ENCODE data around the gene RGS21.

Gene RGS21

DNA sequence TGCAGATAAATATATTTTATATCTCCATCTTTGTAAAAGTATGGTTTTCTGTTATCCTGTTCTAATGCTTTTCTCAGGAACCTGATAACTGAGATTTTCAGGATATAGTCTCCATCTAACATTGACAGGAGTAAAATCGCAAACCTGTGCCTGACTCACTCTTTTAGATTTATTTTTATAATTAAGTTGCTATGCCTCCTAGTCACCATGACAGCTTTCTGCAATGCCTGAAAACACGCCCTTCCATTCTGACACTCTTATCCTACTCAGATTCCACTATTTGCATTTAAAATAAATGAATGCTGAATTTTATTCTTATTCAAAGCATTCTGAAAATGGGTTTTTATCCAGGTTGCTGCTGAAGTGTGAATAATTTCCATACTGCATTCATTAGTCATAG, 62.8 kb downstream of the RGS21 start:
- DNase-seq: no peak

DNA sequence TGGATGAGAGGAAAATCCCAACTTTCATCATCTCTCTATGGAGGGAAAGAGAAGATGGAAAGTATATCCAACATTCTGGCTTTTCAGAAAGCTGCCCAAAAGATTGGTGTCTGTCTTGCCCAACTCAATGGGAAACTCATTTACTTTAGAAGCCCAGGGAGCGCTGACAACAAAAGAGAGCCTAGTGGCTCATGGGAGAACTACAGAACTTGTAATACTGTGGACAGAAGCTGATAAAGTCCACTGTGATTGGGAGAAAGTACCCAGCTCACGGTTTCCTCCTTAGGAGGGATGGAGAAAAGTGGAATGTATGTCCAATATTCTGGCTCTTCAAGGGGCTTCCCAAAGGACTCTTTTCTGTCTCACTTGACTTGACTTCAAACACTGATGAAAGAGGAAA, 66.0 kb downstream of the RGS21 start:
- DNase-seq: no peak

DNA sequence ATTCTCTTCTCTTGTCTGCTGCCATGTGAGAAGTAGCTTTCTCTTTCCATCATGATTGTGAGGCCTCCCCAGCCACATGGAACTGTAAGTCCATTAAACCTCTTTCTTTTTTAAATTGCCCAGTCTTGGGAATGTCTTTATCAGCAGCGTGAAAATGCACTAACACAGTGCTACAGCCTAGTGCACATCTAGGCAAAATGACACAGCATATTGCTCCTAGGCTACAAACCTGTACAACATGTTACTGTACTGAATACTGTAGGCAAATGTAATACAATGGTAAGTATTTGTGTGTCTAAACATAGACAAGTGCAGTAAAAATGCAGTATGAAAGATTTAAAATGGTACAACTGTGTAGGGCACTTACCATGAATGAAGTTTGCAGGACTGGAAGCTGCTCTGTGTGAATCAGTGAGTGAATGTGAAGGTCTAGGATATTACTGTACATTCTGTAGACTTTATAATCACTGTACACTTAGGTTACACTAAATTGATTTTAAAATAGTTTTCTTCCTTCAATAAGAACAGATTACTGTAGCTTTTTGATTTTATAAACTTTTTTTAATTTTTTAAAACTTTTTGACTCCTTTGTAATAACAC, 69.4 kb downstream of the RGS21 start:
- DNase-seq: no peak

DNA sequence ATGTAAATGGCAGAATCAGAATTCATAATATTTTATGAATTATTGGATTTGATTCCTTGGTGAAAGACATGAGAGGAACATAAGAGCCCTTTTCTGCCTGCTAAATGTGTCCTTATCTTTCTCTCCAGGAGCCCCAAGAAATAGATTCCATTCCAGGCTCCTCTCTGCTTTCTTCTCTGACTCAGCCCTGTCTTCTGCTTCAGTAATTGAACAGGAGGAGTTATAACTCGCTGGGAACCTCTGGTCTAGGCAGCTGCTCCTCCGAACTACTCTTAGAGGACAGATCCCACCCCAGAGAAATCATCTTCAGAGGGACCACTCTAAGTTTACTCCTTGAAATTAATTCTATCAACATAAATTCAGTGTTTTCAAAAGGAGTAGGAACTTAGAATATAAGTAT, 78.4 kb downstream of the RGS21 start:
- DNase-seq: no peak

DNA sequence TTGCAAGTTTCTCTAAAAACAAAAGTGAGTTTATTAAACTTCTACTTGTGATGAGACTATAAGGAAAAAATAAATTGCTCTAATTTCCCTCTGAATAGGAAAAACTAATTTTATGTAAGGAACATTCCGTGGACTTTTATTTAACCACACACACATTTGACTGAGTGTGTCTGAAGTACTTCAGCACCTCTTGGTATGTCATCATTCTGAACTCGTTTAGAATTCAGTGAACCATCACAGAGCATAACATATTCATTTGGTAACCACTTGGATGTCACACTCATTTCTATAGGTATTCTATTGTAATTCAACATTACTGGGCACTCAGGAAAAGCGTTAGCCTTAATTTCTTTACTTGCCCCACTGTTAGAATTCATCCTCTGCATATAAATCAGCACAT, 79.1 kb downstream of the RGS21 start:
- no peak for DNase-seq

DNA sequence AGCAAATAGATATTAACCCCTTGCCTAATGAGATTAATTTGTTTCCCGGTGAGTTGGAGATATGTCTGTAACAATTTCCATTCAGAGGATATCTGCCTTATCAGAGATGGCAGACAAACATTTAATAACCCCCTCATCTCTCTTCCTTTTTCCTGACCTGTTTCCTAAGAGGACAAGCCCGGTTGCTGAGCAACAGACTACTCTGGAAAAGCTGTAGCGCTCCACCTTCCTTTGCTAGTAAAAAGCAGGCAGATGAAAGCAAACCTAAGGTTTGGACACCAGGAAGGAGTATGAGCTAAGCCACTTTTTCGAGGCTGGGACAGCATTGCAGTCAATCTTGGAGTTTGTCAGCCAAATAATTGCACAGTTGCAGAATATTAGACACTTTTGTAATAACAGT, 82.4 kb downstream of the RGS21 start:
- DNase-seq: no peak

DNA sequence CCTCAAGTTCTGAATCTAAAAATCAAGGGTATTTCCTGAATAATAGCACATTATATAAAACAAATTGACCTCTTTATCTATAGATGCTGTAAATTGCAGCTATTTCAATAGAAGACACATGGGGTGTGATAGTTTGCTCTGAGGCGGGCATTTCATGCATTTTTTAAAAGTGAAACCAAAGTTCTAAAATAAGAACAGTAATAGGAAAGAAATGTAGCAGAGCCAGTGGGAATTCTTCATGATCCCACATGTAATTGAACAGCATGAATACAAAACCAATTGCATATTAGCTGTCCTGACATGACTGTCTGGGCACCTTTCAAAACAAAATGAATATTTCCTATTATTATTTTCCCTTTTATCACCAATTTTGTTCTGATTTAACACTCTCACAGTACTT, 85.0 kb downstream of the RGS21 start:
- no peak for DNase-seq

DNA sequence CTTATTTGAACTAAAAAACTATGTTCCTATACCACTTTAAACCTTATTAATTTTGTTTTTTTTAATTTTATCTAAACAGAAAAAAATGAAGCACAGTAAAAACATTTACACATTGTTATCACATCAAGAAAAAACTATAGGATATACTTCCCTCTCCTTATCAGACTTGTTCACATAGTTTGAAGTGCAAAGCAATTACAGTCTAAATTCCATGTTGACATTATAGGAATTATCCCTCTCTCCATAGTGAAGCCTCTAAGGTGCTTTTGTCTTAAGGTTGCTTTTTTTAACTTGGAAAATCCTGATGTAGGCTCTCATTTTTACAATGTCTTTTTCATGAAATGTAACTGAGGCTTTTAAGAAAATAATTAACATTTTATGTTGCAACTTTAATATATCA, 85.8 kb downstream of the RGS21 start:
- no peak for DNase-seq

DNA sequence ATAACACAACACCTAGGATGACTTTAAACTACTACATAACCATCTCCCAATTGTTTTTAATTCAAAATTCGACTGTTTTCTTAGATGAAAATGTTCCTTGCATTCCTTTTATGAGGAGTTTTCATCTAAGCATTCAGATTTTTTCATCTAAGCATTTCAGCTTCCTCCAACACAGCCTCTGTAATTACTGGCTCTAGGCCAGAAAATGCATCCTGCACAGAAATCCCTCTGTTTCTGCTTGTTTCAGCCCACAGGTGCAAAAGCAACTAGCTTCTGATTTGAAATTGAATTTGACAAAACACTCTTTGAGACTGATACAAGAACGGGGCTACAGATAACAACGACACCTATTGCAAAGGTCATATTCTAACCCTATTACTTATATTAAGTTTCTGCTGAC, 90.4 kb downstream of the RGS21 start:
- no peak for DNase-seq
